ENCODE data around the gene MDGA2. TPM values are rescaled to one million over a fixed set of nuclear protein-coding genes. Genes with fewer than 3 reads are reported as not detected.
"Not testable (repeated sequence)": the region's sequence is repeated elsewhere in the genome, so short reads cannot be mapped to it uniquely, and the experiment has no call there.

The MDGA2 gene
- total and polyA plus RNA-seq, 2 of the 13 experiments (the other 11 are each of a cell fraction or from before 2014, with no cell fraction given): not detected

DNA sequence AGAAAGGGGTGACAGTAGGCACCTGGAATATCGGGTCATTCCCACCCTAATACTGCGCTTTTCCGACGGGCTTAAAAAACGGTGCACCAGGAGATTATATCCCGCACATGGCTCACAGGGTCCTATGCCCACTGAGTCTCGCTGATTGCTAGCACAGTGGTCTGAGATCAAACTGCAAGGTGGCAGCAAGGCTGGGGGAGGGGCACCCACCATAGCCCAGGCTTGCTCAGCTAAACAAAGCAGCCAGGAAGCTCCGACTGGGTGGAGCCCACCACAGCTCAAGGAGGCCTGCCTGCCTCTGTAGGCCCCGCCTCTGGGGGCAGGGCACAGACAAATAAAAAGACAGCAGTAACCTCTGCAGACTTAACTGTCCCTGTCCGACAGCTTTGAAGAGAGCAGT, 503.5 kb downstream of the MDGA2 start:
- CTCF ChIA-PET (ENCODE audit: low intra/inter-chr PET ratio, low total read pairs); H3K27ac ChIP-seq (ENCODE audit: extremely low read length, insufficient read depth, low read length); H3K4me1 ChIP-seq (ENCODE audit: insufficient read depth, low read length); BruUV-seq (replicated peaks); H4K20me1 ChIP-seq (ENCODE audit: insufficient read depth, low read length); H3K79me2 ChIP-seq (ENCODE audit: insufficient read depth, low read length); H3K9me3 ChIP-seq (ENCODE audit: low read length); intact Hi-C loops (cut with micrococcal nuclease; ENCODE audit: unreplicated experiment); ATAC-seq; H3K27me3 ChIP-seq (ENCODE audit: control insufficient read depth in 1 of 2, insufficient read depth in 2 of 2, low read length in 2 of 2); FAIRE-seq; H3K9ac ChIP-seq (ENCODE audit: insufficient read depth, low read depth, low read length); in situ Hi-C loops (cut with HindIII; ENCODE audit: extremely low pct_ligation_motif_present, low pct_unique_long_range_greater_than_20kb); H3K4me2 ChIP-seq (ENCODE audit: low read depth, low read length); DNase-seq (ENCODE audit: low spot score); H3K4me3 ChIP-seq (replicated peaks in 1 of 3; ENCODE audit: insufficient read depth in 1 of 3, low read depth in 2 of 3, low read length in 3 of 3); H2AFZ ChIP-seq (ENCODE audit: low read length); H3K36me3 ChIP-seq (replicated peaks in 1 of 2; ENCODE audit: control insufficient read depth in 1 of 2, insufficient read depth in 2 of 2, low read length in 2 of 2); POLR2A ChIA-PET: not testable (repeated sequence)
- 75% methylated on average over 7 of the region's 10 CpGs for WGBS (ENCODE audit: low lambda C conversion rate)

DNA sequence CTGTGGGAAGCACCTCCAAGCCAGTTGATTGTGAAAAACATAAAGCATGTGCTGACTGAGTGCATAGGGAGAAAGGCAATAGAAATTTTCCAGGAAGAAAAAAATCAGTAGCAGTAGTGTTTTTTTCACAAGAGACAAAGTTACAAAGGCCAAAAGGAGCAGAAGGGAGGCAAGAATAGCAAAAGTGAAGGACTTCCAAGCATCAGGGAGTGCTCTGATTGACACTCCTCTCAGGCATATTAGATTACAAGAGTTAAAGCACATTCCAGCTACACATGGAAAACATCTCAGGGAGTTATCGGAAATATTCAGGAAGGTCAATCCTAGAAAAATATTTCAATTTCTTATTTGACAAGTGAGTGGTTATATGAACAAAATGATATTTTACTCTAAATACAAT, 508.0 kb downstream of the MDGA2 start:
- no peaks in the 10 kb centered on the region for H3K79me2 ChIP-seq (ENCODE audit: insufficient read depth, low read length)
- H3K36me3 ChIP-seq (replicated peaks in 1 of 2; ENCODE audit: control insufficient read depth in 1 of 2, insufficient read depth in 2 of 2, low read length in 2 of 2): no peaks in the 10 kb centered on the region
- no peak overlapping the region for H2AFZ ChIP-seq (ENCODE audit: low read length)
- TF ChIP-seq ZNF782 (CRISPR knock-in tag; IDR thresholded peaks at IDR 0.05; ENCODE audit: borderline replicate concordance) (no peak), CENPX (CRISPR knock-in tag; IDR thresholded peaks at IDR 0.05) (no peak), SOX5 (CRISPR knock-in tag; IDR thresholded peaks at IDR 0.05; ENCODE audit: borderline replicate concordance) (no peak), POLR2AphosphoS2 (IDR thresholded peaks at IDR 0.05; ENCODE audit: low read depth, low read length) (no peak), SCMH1 (CRISPR knock-in tag; IDR thresholded peaks at IDR 0.05; ENCODE audit: borderline replicate concordance) (no peak), CHCHD3 (CRISPR knock-in tag; IDR thresholded peaks at IDR 0.05) (no peak), ZFX (CRISPR knock-in tag; IDR thresholded peaks at IDR 0.05; ENCODE audit: low read depth) (no peak)
- TF ChIP-seq, protein P1, sequence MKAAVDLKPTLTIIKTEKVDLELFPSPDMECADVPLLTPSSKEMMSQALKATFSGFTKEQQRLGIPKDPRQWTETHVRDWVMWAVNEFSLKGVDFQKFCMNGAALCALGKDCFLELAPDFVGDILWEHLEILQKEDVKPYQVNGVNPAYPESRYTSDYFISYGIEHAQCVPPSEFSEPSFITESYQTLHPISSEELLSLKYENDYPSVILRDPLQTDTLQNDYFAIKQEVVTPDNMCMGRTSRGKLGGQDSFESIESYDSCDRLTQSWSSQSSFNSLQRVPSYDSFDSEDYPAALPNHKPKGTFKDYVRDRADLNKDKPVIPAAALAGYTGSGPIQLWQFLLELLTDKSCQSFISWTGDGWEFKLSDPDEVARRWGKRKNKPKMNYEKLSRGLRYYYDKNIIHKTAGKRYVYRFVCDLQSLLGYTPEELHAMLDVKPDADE (CRISPR knock-in tag; IDR thresholded peaks at IDR 0.05): no peak
- DNase-seq (ENCODE audit: low spot score): no peak
- CTCF ChIA-PET (ENCODE audit: low intra/inter-chr PET ratio, low total read pairs): no interaction called here
- no peak overlapping the region for H3K4me2 ChIP-seq (ENCODE audit: low read depth, low read length)
- H3K4me3 ChIP-seq (replicated peaks in 1 of 3; ENCODE audit: insufficient read depth in 1 of 3, low read depth in 2 of 3, low read length in 3 of 3): no peak overlapping the region
- POLR2A ChIA-PET: no interaction called here
- no peaks in the 10 kb centered on the region for H3K27me3 ChIP-seq (ENCODE audit: control insufficient read depth in 1 of 2, insufficient read depth in 2 of 2, low read length in 2 of 2)
- H3K9me3 ChIP-seq (ENCODE audit: low read length): no peaks in the 10 kb centered on the region; the same call in 1 of the 2 replicates
- no peaks in the 10 kb centered on the region for H3K4me1 ChIP-seq (ENCODE audit: insufficient read depth, low read length)
- H4K20me1 ChIP-seq (ENCODE audit: insufficient read depth, low read length): no peaks in the 10 kb centered on the region
- no peak for FAIRE-seq
- in situ Hi-C loops (cut with HindIII; ENCODE audit: extremely low pct_ligation_motif_present, low pct_unique_long_range_greater_than_20kb): no loop called here
- BruUV-seq (replicated peaks): no TSS peak
- WGBS (ENCODE audit: low lambda C conversion rate): 100% methylated on average over 1 of the region's 1 CpG
- intact Hi-C loops (cut with micrococcal nuclease; ENCODE audit: unreplicated experiment): no loop called here
- ATAC-seq: no peak
- H3K27ac ChIP-seq (ENCODE audit: extremely low read length, insufficient read depth, low read length): no peak overlapping the region
- H3K9ac ChIP-seq (ENCODE audit: insufficient read depth, low read depth, low read length): no peak overlapping the region

All from HepG2 (cell line).